Gastroesophageal sphincter (tissue), 4 donors: ENCODE measurements around the gene PGM1. TPM values are rescaled to one million over a fixed set of nuclear protein-coding genes. Genes with fewer than 3 reads are reported as not detected.

Source experiments
- ATAC-seq: fragments of 150-250 bp; one replicate; pipeline ENCODE4 v1.9.1; 2016; ENCODE audit warnings: mild to moderate bottlenecking, moderate library complexity
- H3K27ac ChIP-seq, 4 donors: fragments of 200-600 bp; sonication (generic) in 3 of 4; 1 replicate in 3 of 4; 2 replicates in 1 of 4; pipeline ENCODE4 v1.5.1; 2016 to 2019
- H3K27me3 ChIP-seq: fragments of 200-600 bp; sonication (generic); one replicate; pipeline ENCODE4 v1.5.1; 2019
- H3K36me3 ChIP-seq, 2 donors: fragments of 200-600 bp; sonication (generic); one replicate each; pipeline ENCODE4 v1.5.1; 2019; ENCODE audit warnings: control low read depth in 1 of 2
- H3K4me1 ChIP-seq, 3 donors: fragments of 200-600 bp; sonication (generic); 1 replicate in 2 of 3; 2 replicates in 1 of 3; pipeline ENCODE4 v1.5.1; 2016 to 2019; ENCODE audit warnings: control low read depth in 2 of 3
- H3K4me3 ChIP-seq, 2 donors: fragments of 200-600 bp; sonication (generic); one replicate each; pipeline ENCODE4 v1.5.1; 2019; ENCODE audit warnings: mild to moderate bottlenecking in 1 of 2, moderate library complexity in 1 of 2
- H3K9me3 ChIP-seq, 3 donors: fragments of 200-600 bp; sonication (generic); one replicate each; pipeline ENCODE4 v1.5.1; 2017 to 2019; ENCODE audit warnings: control low read depth in 2 of 3
- EP300 ChIP-seq: sonication (generic); formaldehyde crosslinking; IDR thresholded peaks from one replicate; pipeline ENCODE4 v1.6.1; 2017; ENCODE audit warnings: antibody characterized with exemption, mild to moderate bottlenecking
- POLR2A ChIP-seq, 2 donors: fragments of 450-650 bp; IDR thresholded peaks; one replicate each; pipeline ENCODE4 v1.6.1; 2017; ENCODE audit warnings: antibody characterized with exemption in 2 of 2, mild to moderate bottlenecking in 2 of 2, moderate library complexity in 1 of 2
- POLR2AphosphoS5 ChIP-seq: sonication (generic); formaldehyde crosslinking; IDR thresholded peaks from one replicate; pipeline ENCODE4 v1.6.1; 2017; ENCODE audit warnings: antibody characterized with exemption
- WGBS, 2 donors: methylation state at CpG; one replicate each; pipeline ENCODE4 v1.1.5; 2018; ENCODE audit warnings: low coverage in 1 of 2; 5-methylcytosine and 5-hydroxymethylcytosine counted together
- total RNA-seq, 4 donors: library from RNA; depleted of rRNA; stranded (reverse); fragments of >200 nt; gene quantifications; one replicate each; pipeline ENCODE4 v1.1.0, GENCODE V29; 2016
- TF ChIP-seq, protein P1 (sequence below), 4 experiments: fragments of 200-600 bp in 2 of 4; fragments of 450-650 bp in 2 of 4; sonication (generic) in 1 of 4; IDR thresholded peaks; one replicate each; pipeline ENCODE4 v1.5.1; 2017 to 2019; ENCODE audit warnings: antibody characterized with exemption in 4 of 4, mild to moderate bottlenecking in 2 of 4, moderate library complexity in 2 of 4

PGM1 gene
- 10 to 100 TPM; 40.0 to 95.6 (median 61.4) TPM for total RNA-seq

DNA sequence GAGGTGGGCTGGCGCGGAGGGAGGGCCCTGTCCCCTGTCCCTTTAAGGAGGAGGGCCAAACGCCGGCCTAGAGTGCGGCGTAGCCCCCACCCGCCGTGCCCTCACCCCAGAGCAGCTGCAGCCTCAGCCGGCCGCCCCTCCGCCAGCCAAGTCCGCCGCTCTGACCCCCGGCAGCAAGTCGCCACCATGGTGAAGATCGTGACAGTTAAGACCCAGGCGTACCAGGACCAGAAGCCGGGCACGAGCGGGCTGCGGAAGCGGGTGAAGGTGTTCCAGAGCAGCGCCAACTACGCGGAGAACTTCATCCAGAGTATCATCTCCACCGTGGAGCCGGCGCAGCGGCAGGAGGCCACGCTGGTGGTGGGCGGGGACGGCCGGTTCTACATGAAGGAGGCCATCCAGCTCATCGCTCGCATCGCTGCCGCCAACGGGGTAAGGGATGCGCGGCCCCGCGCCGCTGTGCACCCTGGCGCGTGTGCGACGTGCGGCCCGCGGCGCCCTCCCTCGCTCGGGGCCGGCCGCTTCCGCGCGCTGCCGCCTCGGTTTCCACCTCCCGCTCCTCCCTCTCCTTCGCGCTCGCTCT, at the start of gene PGM1:
Gene PGM1 (plus strand): TSS at position 109 of the 583 bp plus-strand sequence. CDS start 78 bp downstream, at position 187.
- TF ChIP-seq POLR2A (IDR thresholded peaks at IDR 0.05) (peak in 1 of 2 donors; percentile 32), POLR2AphosphoS5 (peak; percentile 8), EP300 (no peak)
- TF ChIP-seq, protein P1, sequence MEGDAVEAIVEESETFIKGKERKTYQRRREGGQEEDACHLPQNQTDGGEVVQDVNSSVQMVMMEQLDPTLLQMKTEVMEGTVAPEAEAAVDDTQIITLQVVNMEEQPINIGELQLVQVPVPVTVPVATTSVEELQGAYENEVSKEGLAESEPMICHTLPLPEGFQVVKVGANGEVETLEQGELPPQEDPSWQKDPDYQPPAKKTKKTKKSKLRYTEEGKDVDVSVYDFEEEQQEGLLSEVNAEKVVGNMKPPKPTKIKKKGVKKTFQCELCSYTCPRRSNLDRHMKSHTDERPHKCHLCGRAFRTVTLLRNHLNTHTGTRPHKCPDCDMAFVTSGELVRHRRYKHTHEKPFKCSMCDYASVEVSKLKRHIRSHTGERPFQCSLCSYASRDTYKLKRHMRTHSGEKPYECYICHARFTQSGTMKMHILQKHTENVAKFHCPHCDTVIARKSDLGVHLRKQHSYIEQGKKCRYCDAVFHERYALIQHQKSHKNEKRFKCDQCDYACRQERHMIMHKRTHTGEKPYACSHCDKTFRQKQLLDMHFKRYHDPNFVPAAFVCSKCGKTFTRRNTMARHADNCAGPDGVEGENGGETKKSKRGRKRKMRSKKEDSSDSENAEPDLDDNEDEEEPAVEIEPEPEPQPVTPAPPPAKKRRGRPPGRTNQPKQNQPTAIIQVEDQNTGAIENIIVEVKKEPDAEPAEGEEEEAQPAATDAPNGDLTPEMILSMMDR (IDR thresholded peaks at IDR 0.05) = peak in 1 of 4 experiments; percentile 12
- Histone ChIP-seq H3K36me3 (no peaks in the 10 kb centered on the region), H3K4me3 (peak within 1 kb of the TSS; percentile 56 to 95), H3K4me1 (peaks cover 0 to 32% (median 3%) of the 10 kb centered on the region in 3 donors), H3K27ac (peak within 1 kb of the TSS; percentile 41 to 94 (median 92)), H3K9me3 (no peaks in the 10 kb centered on the region), H3K27me3 (no peaks in the 10 kb centered on the region)
- WGBS, 2 donors = no CpG with 5 or more reads among the region's 64 CpGs
- peak; percentile 87 for ATAC-seq

DNA sequence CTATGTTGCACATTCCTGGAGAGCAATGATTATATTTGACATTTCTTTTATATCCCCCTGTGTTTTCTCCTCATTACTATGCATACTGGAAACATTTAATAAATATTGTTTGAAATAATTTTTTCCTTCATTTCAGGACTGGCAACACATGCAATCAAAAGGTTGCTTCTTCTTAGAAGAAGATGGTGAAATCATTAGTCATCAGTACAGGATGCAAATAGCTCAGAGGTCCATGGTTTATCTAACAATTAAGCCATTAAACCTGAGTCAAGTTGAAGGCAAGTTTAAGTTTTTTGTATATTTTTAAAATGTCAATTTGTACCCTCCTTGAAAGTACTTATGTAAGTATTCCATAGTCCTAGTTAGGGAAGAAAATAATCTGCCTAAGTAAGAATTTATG, 47.4 kb upstream of the PGM1 start:
- no peaks in the 10 kb centered on the region for H3K27me3 ChIP-seq
- H3K36me3 ChIP-seq = peaks cover 0 to 56% of the 10 kb centered on the region in 2 donors
- no peak for TF ChIP-seq POLR2AphosphoS5
- TF ChIP-seq POLR2A (IDR thresholded peaks at IDR 0.05) = no peak
- no peak for TF ChIP-seq EP300
- TF ChIP-seq, protein P1 (IDR thresholded peaks at IDR 0.05) = no peak
- no peaks in the 10 kb centered on the region for H3K4me1 ChIP-seq
- H3K4me3 ChIP-seq = no peak overlapping the region
- no peak for ATAC-seq
- no peak overlapping the region for H3K27ac ChIP-seq
- H3K9me3 ChIP-seq = no peaks in the 10 kb centered on the region

DNA sequence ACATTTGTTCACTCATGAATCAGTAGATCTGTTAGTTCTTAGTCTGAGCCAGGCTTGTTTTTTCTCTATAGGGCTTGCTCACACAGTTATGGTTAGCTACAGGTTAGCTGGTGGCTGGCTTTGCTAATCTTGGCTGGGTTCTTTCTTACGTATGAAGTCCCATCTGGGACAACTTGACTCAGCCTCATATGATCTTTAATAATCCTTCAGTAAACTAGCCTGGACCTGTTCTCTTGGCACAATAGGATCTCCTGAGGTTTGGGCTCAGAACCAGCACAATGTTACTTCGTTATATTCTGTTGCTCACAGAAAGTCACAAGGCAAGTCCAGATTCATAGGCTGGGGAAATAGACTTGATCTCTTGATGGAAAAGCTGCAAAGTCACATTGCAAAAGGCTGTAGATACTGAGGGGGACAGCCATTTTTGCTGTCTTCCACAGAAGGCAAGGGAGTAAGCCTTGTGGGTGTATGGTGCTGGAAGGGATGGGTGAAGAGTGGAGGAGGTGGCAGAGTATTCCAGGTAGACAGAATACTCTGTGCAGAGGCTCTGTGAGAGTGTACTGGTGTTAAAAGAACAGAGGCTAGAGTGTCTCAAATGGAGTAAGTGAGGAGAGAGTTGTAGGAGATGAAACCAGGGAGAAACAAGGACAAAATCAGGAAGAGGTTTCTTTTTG, 45.5 kb upstream of the PGM1 start:
- WGBS, 2 donors = 56% methylated on average over 1 to 2 of the region's 2 CpGs
- Histone ChIP-seq H3K36me3 (peaks cover 0 to 52% of the 10 kb centered on the region in 2 donors), H3K27me3 (no peaks in the 10 kb centered on the region), H3K4me3 (no peak overlapping the region), H3K27ac (peak overlapping the region in 1 of 4 donors; percentile 41), H3K4me1 (no peaks in the 10 kb centered on the region), H3K9me3 (no peaks in the 10 kb centered on the region)
- TF ChIP-seq EP300 = no peak
- TF ChIP-seq POLR2A (IDR thresholded peaks at IDR 0.05) = no peak
- no peak for TF ChIP-seq POLR2AphosphoS5
- ATAC-seq = peak; percentile 92

DNA sequence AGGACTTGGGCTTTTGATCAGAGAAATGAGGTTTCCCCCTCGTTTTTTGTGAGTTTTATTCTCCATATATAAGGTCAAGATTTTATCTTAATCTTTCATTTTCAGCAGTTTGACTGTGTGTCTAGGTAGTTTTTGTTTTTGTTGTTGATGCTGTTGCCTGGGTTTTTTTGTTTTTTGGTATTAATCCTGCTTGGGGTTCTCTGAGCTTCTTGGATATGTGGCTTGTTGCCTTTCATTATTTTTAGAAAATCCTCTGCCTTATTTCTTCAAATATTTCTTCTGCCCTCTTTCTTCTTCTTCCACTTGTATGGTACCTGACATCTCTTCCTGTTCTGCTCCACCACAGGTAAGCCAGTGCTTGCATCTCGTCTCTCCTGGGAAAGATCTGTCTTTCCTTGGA, 44.9 kb upstream of the PGM1 start:
- H3K4me3 ChIP-seq = no peak overlapping the region
- TF ChIP-seq, protein P1 (IDR thresholded peaks at IDR 0.05) = no peak
- no peak for TF ChIP-seq POLR2AphosphoS5
- no peaks in the 10 kb centered on the region for H3K27me3 ChIP-seq
- H3K36me3 ChIP-seq = peaks cover 0 to 55% of the 10 kb centered on the region in 2 donors
- no peak for ATAC-seq
- H3K27ac ChIP-seq = peak overlapping the region in 1 of 4 donors; percentile 41
- H3K4me1 ChIP-seq = no peaks in the 10 kb centered on the region
- WGBS, 2 donors = 93 to 100% methylated on average over 1 to 2 of the region's 2 CpGs
- H3K9me3 ChIP-seq = no peaks in the 10 kb centered on the region

DNA sequence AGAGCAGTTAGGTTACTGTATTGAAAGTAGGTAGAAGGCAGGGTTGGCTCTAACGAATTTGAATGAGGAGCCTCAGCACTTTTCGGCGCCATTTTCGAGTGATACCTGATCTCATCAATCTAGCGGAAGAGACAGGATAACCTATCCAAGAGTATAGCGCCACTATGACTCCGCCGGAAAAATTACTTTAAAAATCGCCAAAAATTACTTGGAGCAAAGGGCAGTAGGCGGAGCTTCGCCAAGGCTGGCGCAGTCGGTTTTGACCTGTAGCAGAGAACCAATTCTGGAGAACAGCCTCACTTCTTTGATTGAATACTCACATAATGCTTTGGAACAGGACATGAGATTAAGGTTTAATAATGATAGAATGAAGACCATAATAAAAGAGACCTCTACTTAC, 44.3 kb upstream of the PGM1 start:
- H3K36me3 ChIP-seq = peaks cover 0 to 59% of the 10 kb centered on the region in 2 donors
- no peaks in the 10 kb centered on the region for H3K4me1 ChIP-seq
- no peak for ATAC-seq
- no peaks in the 10 kb centered on the region for H3K27me3 ChIP-seq
- 92 to 95% methylated on average over 12 to 13 of the region's 13 CpGs for WGBS, 2 donors
- no peak overlapping the region for H3K27ac ChIP-seq
- H3K4me3 ChIP-seq = no peak overlapping the region
- TF ChIP-seq, protein P1 (IDR thresholded peaks at IDR 0.05) = no peak
- TF ChIP-seq EP300 (no peak), POLR2A (IDR thresholded peaks at IDR 0.05) (no peak), POLR2AphosphoS5 (no peak)
- no peaks in the 10 kb centered on the region for H3K9me3 ChIP-seq
